GM19035 (cell line): ENCODE data around the gene CCDC141.
A peak's percentile ranks its signal among the peaks of the same experiment; 100 is the strongest.
"Not testable (repeated sequence)": the region's sequence is repeated elsewhere in the genome, so short reads cannot be mapped to it uniquely, and the experiment has no call there.

Experiments used
- ATAC-seq: cut with Tn5 transposase; IDR thresholded peaks from one replicate; pipeline ENCODE4 v1.9.1; 2021; ENCODE audit not compliant: unreplicated experiment

CCDC141 gene

GRCh38 chr2:179049546-179050311, at the start of gene CCDC141:
CCDC141 (minus strand) TSS chr2:179050137; CDS start chr2:179049941, 196 bp downstream.
- peak; percentile 72 for ATAC-seq

GRCh38 chr2:179098080-179098689, 48.2 kb upstream of the CCDC141 start:
- ATAC-seq: no peak

GRCh38 chr2:179097131-179097530, 47.2 kb upstream of the CCDC141 start:
- no peak for ATAC-seq

GRCh38 chr2:179096090-179096489, 46.2 kb upstream of the CCDC141 start:
- ATAC-seq: peak; percentile 98

- ATAC-seq: not testable (repeated sequence)
Measured at GRCh38 chr2:179092912-179093311, 43.0 kb upstream of the CCDC141 start.

- no peak for ATAC-seq
Measured at GRCh38 chr2:179082697-179083096, 32.8 kb upstream of the CCDC141 start.

GRCh38 chr2:179081954-179082353, 32.0 kb upstream of the CCDC141 start:
- ATAC-seq: no peak

- no peak for ATAC-seq
Measured at GRCh38 chr2:179072527-179072926, 22.6 kb upstream of the CCDC141 start.

- ATAC-seq: no peak
Measured at GRCh38 chr2:179071810-179072355, 21.9 kb upstream of the CCDC141 start.

GRCh38 chr2:179070895-179071294, 21.0 kb upstream of the CCDC141 start:
- ATAC-seq: no peak

GRCh38 chr2:179069685-179070084, 19.7 kb upstream of the CCDC141 start:
- ATAC-seq: no peak

GRCh38 chr2:179068991-179069643, 19.2 kb upstream of the CCDC141 start:
- ATAC-seq: no peak

GRCh38 chr2:179059026-179059700, 9.2 kb upstream of the CCDC141 start:
- peak; percentile 86 for ATAC-seq

- no peak for ATAC-seq
Measured at GRCh38 chr2:179057737-179058136, 7.8 kb upstream of the CCDC141 start.

- ATAC-seq: not testable (repeated sequence)
Measured at GRCh38 chr2:179053568-179053967, 3.6 kb upstream of the CCDC141 start.

- ATAC-seq: no peak
Measured at GRCh38 chr2:179051250-179051649, 1.3 kb upstream of the CCDC141 start.

- no peak for ATAC-seq
Measured at GRCh38 chr2:179050755-179051154, 818 bp upstream of the CCDC141 start.

- ATAC-seq: peak; percentile 41
Measured at GRCh38 chr2:179049203-179049545, 763 bp downstream of the CCDC141 start.

- ATAC-seq: no peak
Measured at GRCh38 chr2:179048099-179048498, 1.8 kb downstream of the CCDC141 start.

GRCh38 chr2:179045602-179046001, 4.3 kb downstream of the CCDC141 start:
- not testable (repeated sequence) for ATAC-seq

GRCh38 chr2:179044500-179044899, 5.4 kb downstream of the CCDC141 start:
- ATAC-seq: no peak
